ENCODE data around the gene SSU72.
"Not testable (repeated sequence)": the region's sequence is repeated elsewhere in the genome, so short reads cannot be mapped to it uniquely, and the experiment has no call there.

The SSU72 gene

GRCh38 chr1:1540090-1540817 lies 34.4 kb downstream of the SSU72 start, which contains the start of gene TMEM240:
Gene TMEM240 (minus strand): TSS chr1:1540624. CDS start chr1:1540346, 278 bp downstream.
- FAIRE-seq = no peak

GRCh38 chr1:1539310-1540089 lies 35.2 kb downstream of the SSU72 start:
- FAIRE-seq = no peak

- no peak for FAIRE-seq
Observed at GRCh38 chr1:1538989-1539309, 35.7 kb downstream of the SSU72 start.

GRCh38 chr1:1538334-1538733 lies 36.3 kb downstream of the SSU72 start:
- FAIRE-seq = no peak

- no peak for FAIRE-seq
Observed at GRCh38 chr1:1537626-1538250, 36.9 kb downstream of the SSU72 start.

GRCh38 chr1:1536938-1537546 lies 37.6 kb downstream of the SSU72 start:
- no peak for FAIRE-seq

GRCh38 chr1:1536019-1536937 lies 38.4 kb downstream of the SSU72 start:
- FAIRE-seq = no peak

GRCh38 chr1:1535201-1536018 lies 39.3 kb downstream of the SSU72 start:
- no peak for FAIRE-seq

GRCh38 chr1:1534401-1535154 lies 40.1 kb downstream of the SSU72 start:
- no peak for FAIRE-seq

- not testable (repeated sequence) for FAIRE-seq
Observed at GRCh38 chr1:1533894-1534291, 40.8 kb downstream of the SSU72 start.

- not testable (repeated sequence) for FAIRE-seq
Observed at GRCh38 chr1:1533176-1533893, 41.3 kb downstream of the SSU72 start.

GRCh38 chr1:1531947-1532346 lies 42.7 kb downstream of the SSU72 start:
- no peak for FAIRE-seq

- FAIRE-seq = no peak
Observed at GRCh38 chr1:1529936-1530335, 44.7 kb downstream of the SSU72 start.

GRCh38 chr1:1529321-1529720 lies 45.3 kb downstream of the SSU72 start:
- FAIRE-seq = no peak

GRCh38 chr1:1528301-1529267 lies 46.1 kb downstream of the SSU72 start:
- FAIRE-seq = no peak

GRCh38 chr1:1527092-1527816 lies 47.4 kb downstream of the SSU72 start:
- FAIRE-seq = no peak

GRCh38 chr1:1526476-1526875 lies 48.2 kb downstream of the SSU72 start:
- FAIRE-seq = not testable (repeated sequence)
